ENCODE results near the gene STOX1.

DNA sequence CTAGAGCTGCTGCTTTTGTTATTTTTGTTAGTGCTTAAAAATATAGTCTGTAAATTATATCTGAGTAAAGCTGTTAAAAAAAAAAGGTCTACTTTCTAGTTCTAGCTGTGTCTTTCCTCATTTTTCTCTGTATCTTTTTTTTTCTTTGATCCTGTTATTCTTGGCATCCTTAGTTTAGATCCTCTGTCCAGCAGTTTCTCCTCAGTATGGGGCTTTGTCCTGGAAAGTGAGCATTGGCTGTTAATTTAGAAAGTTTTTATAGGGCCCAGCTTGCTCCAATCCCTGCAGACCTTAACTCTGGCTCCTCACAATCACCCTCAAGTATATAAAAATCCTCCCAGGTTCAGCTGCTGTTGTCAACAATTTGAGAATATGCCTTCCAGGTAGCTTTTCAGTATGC, 97.3 kb downstream of the STOX1 start:
- no peak for TF ChIP-seq POLR2A (IDR thresholded peaks at IDR 0.05)
- TF ChIP-seq, protein P1, sequence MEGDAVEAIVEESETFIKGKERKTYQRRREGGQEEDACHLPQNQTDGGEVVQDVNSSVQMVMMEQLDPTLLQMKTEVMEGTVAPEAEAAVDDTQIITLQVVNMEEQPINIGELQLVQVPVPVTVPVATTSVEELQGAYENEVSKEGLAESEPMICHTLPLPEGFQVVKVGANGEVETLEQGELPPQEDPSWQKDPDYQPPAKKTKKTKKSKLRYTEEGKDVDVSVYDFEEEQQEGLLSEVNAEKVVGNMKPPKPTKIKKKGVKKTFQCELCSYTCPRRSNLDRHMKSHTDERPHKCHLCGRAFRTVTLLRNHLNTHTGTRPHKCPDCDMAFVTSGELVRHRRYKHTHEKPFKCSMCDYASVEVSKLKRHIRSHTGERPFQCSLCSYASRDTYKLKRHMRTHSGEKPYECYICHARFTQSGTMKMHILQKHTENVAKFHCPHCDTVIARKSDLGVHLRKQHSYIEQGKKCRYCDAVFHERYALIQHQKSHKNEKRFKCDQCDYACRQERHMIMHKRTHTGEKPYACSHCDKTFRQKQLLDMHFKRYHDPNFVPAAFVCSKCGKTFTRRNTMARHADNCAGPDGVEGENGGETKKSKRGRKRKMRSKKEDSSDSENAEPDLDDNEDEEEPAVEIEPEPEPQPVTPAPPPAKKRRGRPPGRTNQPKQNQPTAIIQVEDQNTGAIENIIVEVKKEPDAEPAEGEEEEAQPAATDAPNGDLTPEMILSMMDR (IDR thresholded peaks at IDR 0.05 in 8 of 11, conservative IDR thresholded peaks at IDR 0.05 in 3 of 11): no peak
- TF ChIP-seq POLR2AphosphoS5 (IDR thresholded peaks at IDR 0.05): no peak

Data from spleen (tissue), 7 donors.